Effector CD8-positive, alpha-beta T cell (primary cell): ENCODE data around the gene CBX6.

ENCODE experiments used
- DNase-seq: peaks from one replicate; lab custom pipeline; 2025; lab: John Stamatoyannopoulos, UW

Gene CBX6

GRCh38 chr22:38819387-38819940 lies 52.6 kb downstream of the CBX6 start:
- DNase-seq: no peak

GRCh38 chr22:38817196-38817595 lies 54.8 kb downstream of the CBX6 start:
- DNase-seq: no peak

- DNase-seq: no peak
These were observed 56.2 kb downstream of the CBX6 start for GRCh38 chr22:38815842-38816241.
